Activated CD8-positive, alpha-beta memory T cell treated with anti-CD3 and anti-CD28 coated beads, Interleukin-2, amount 50 U/mL, for 48 hours (primary cell): ENCODE data around the gene NDUFV2.

Experiments
- DNase-seq: peaks from one replicate; pipeline ENCODE4 v3.0.0-alpha.2; 2020

The NDUFV2 gene

DNA sequence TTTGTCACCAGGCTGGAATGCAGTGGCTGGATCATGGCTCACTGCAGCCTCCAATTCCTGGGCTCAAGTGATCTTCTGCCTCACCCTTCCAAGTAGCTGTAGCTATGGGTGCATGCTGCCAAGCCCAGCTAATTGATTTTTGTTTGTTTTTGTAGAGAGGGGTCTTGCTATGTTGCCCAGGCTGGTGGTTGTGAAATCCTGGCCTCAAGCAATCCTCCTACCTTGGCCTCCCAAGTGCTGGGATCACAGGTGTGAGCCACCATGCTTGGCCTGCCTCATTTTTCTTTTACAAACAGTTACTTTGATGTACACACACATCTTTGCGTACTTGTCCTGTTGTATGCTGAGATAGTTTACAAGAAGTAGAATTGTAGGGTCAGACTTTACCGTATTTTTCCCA is 21.0 kb downstream of the NDUFV2 start:
- no peak for DNase-seq

DNA sequence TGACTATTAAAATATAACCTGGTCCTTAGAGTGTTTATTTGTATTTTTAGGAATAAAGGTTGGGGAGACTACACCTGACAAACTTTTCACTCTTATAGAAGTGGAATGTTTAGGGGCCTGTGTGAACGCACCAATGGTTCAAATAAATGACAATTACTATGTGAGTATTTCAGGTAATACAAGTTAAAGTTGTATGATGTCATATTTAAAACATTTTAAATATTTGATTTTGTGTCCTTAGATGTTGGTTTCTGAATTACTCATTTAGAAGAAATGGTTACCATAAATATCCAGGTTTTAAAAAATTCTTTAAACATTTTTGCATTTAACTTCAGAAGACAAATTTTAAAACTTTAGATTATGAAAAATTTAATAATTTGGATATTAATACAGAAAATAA is 22.3 kb downstream of the NDUFV2 start:
- no peak for DNase-seq

- no peak for DNase-seq
Measured at GRCh38 chr18:9126337-9126736, 23.8 kb downstream of the NDUFV2 start.

- no peak for DNase-seq
Measured at GRCh38 chr18:9130195-9130594, 27.7 kb downstream of the NDUFV2 start.

DNA sequence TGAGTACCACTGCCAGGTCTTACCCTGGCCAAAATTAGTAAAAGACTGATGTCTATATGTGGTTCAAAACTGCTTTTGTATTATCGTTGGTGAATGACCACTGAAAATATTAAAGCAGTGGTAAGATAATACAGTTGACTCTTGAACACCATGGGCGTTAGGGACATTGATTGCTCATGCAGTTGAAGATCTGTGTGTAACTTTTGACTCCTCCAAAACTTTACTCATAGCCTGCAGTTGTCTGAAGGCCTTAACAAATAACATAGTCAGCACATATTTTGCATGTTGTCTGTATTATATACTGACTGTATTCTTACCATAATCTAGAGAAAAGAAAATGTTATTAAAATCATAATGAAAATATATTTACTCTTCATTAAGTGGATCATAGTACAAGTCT is 28.3 kb downstream of the NDUFV2 start:
- no peak for DNase-seq

- DNase-seq = no peak
Measured at GRCh38 chr18:9132628-9133027, 30.1 kb downstream of the NDUFV2 start.

DNA sequence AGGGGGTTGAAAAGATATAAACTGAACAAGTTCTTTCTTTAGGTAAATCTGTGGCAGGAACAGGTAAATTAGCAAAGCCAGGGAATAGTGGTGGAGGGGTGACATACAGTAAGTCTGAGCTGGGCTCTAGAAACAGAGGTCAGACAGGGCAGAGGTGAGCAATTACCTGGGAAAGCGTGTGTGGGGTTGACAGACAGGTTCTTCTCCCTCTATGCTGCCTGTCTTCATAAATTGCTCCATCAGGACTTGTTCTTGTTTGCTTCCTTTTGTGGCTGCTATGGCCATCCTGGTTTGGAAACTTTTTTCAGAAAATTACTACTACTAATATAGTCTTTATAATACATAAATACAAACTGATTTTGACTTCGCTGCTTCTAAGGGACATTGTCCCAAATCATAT is 30.7 kb downstream of the NDUFV2 start:
- no peak for DNase-seq

DNA sequence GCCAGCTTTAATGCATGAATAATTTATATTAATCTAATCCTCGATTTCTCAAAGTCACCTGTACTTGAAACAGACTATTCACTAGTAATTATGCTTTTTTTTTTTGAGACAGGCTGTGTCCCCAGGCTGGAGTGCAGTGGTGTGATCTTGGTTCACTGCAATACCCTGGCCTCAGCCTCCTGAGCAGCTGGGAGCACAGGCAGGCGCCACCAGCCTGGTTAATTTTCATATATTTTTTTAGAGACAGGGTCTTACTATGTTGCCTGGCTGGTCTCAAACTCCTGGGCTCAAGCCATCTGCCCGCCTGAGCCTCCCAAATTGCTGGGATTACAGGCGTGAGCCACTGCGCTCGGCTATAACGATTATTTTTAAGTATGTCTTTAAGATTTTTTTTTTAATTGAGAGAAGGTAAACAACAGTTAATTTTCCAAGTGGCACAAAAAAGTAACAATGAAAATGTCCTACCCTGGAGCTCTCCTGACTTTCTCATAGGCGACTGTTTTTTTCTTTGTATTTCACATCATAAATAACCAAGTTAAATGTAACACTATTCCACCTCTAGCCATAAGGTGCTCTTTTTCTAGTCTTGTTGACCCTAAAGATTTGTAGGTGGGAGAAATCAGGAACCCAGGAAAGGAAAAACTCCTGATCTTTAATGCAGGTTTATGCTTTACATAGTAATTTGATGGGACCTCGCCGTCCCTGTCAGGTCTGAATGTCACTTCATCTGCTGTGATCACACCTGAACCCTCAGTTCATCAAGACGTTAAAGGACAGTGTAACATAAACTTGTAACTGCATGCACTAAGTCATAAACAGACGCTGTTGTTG is 32.8 kb downstream of the NDUFV2 start:
- DNase-seq = no peak

- DNase-seq = no peak
Measured at GRCh38 chr18:9135912-9136314, 33.4 kb downstream of the NDUFV2 start.

DNA sequence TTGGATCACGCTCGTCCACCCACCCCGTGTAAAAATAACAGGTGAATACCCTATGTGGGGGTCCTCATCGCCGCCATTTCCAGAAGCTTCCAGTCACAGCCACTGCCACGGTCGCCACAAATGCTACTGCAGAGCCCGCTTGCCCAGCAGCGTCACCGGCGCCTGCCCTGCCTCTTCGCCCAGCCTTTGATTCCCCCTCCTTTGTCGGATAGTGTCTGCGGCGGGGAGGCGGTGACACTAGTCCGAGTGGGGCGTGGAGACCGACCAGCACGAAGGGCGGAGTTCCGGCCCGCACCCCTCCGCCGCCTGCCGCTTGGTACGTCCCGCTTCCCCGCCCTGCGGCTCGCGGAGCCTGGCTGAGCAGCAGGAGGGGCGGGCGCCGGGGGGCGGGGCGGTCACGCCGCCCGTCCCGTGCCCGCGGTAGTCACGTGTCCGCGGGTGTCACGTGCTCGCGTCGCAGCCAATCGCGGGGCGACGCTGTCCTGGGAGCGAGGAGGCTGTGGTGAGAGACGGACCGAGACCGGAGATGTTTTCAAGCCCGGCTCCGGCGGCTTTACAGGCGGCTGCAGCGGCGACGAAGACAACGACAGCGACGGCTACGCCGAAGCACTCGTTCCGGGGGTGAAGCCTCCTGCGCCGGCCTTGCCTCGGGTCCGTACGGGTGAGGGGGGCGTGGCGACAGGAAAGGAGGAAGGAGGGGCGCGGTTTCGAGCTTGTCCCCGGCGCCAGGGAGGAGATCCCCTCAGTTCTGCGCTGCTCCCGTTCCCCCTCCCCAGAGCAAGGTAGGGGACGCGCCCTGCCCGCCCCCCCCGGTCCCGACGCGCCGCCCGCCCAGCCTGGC is 34.0 kb downstream of the NDUFV2 start, which contains the start of gene ANKRD12:
Gene ANKRD12 (plus strand): TSS at position 467 of the 841 bp plus-strand sequence. CDS start 45,652 bp downstream, outside the sequence.
- peak; percentile 97 for DNase-seq

GRCh38 chr18:9137168-9138066 is 34.9 kb downstream of the NDUFV2 start:
- DNase-seq = peak; percentile 84

DNA sequence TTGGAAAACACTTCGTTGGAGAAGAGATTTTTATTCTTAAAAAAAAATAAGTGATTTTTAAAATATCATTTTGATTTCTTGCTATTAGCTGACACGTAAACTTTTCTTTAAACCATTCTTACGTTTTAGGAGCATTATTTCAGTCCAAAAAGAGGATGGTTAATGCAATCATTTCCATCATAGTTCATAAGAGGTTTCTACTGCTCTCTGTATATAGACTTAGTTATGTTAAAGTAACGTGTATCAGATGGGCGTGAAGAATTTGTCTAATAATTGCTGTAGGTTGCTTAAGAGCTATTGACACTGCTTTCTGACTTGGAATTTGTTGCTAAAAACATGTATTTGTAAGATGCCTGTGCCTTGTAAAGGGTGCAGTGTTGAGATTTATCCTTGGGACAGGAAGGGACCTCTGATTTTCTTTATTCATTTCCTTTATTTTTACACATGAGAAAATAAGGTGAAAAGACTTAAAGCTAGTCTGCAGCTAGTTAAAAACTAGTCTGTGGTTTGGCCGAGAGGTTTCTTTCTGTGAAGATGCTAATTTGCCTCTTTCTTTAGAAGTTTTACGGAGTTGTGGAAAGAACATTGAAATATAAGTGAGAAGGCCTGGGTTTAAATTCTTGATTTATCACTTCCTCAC is 37.0 kb downstream of the NDUFV2 start:
- no peak for DNase-seq

GRCh38 chr18:9140381-9140780 is 37.9 kb downstream of the NDUFV2 start:
- DNase-seq = no peak

DNA sequence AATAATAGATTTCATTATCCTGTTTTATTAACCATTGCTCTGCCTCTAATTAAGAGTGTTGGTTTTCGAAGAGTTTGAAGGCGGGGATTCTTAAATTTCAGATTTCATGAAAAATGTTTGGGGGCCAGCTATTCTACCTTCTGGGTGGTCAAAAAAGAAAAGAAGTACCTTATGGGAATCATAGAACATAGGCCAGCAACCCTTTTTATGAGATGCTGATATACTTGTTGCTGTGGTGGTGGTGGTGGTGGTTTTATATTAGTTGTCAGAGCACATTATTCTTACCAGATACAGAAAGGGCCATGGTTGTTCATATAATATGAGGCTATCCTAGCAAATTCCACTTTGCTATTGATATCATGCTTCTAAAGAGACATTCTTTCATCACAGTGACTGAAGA is 38.5 kb downstream of the NDUFV2 start:
- DNase-seq = no peak

DNA sequence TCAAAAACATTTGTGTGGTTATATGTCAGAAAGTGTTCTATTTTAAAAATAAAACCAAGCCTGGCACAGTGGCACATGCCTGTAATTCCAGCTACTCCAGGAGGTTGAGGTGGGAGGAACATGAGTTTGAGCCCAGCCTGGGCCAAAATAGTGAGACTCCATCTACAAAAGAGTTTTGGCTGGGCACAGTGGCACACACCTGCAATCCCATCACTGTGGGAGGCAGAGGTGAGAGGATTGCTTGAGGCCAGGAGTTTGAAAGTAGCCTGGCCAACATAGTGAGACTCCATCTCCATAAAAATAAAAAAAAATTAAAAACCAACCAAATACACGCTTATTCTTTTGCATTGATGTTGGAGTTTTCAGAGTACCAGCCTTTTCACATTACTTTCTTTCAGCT is 43.7 kb downstream of the NDUFV2 start:
- no peak for DNase-seq

- DNase-seq = no peak
Measured at GRCh38 chr18:9147440-9148202, 45.1 kb downstream of the NDUFV2 start.

GRCh38 chr18:9148203-9148552 is 45.7 kb downstream of the NDUFV2 start:
- no peak for DNase-seq

- no peak for DNase-seq
Measured at GRCh38 chr18:9150121-9150520, 47.6 kb downstream of the NDUFV2 start.

DNA sequence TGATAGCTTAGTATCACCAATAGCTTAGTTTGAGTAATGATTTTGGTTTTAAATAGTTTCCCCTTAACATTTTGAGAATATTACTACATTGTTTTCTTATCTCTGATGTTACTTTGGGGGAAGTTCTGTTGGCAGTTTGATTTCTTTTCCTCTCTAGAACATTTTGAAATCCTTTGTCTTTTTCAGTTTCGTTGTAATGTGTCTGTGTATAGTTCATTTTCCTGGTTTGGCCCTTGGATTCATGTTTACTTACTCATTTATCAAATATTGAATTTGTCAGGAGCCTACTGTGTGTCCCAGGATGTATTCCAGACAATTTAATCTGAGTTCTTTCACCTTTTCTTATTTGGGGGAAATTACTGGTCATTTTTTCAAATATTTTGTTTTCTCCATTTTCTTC is 50.8 kb downstream of the NDUFV2 start:
- DNase-seq = no peak

DNA sequence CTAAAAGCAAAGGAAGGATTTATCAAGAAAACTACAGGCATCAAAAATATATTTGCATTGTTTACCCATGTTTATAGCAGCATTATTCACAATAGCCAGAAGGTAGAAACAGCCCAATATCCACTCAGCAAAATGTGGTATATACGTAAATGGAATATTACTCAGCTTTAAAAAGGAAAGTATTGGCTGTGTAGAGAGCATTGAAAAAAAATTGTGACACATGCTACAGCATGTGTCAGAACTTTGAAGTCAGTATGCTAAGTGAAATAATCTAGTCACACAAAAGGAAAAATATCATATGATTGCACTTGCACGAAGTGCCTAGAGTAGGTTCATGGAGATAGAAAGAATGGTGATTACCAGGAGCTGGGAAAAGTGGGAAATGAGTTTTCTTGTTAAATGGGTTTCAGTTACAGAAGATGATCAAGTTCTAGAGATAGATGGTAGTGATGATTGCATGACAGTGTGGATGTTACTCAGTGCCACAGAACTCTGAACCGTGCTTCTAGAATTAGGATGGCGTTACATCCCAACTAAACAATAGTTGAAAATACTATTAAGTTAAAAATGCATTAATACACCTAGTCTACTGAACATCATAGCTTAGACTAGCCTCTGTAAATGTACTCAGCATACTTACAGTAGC is 54.2 kb downstream of the NDUFV2 start:
- DNase-seq = no peak

DNA sequence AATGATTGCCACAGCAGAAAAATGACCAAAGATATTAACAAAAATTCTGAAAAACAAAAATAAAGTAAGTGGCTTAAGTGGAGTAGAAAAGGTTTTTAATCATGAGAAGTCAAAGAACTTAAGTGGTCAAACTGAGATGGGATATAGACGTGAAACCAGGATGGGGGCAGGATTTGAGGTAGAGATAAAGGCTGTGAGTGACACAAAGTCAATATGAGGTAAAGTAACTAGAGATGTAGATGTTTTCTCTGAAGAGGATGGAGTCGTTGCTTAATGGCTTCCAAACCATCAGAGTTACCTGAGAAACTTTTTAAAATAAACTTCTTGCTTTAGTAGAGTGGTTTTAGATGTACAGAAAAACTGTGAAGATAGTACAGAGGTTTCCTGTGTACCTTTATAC is 55.3 kb downstream of the NDUFV2 start:
- DNase-seq = no peak
